Ishikawa (cell line): ENCODE results near the gene FAM118A.

Source experiments
- CEBPB ChIP-seq: IDR thresholded peaks from 2 replicates; pipeline ENCODE4 v1.6.1; 2012
- EGR1 ChIP-seq: IDR thresholded peaks from 2 replicates; pipeline ENCODE4 v1.6.1; 2012
- FOXM1 ChIP-seq: IDR thresholded peaks from 2 replicates; pipeline ENCODE4 v1.6.1; 2012; ENCODE audit warnings: low read depth, borderline replicate concordance
- MAX ChIP-seq: IDR thresholded peaks from 2 replicates; pipeline ENCODE4 v1.6.1; 2012
- RAD21 ChIP-seq: IDR thresholded peaks from 2 replicates; pipeline ENCODE4 v1.6.1; 2012; ENCODE audit warnings: low read depth
- TAF1 ChIP-seq: IDR thresholded peaks from 2 replicates; pipeline ENCODE4 v1.6.1; 2012; ENCODE audit warnings: low read depth, mild to moderate bottlenecking
- YY1 ChIP-seq: IDR thresholded peaks from 2 replicates; pipeline ENCODE4 v1.6.1; 2012; ENCODE audit warnings: low read depth

DNA sequence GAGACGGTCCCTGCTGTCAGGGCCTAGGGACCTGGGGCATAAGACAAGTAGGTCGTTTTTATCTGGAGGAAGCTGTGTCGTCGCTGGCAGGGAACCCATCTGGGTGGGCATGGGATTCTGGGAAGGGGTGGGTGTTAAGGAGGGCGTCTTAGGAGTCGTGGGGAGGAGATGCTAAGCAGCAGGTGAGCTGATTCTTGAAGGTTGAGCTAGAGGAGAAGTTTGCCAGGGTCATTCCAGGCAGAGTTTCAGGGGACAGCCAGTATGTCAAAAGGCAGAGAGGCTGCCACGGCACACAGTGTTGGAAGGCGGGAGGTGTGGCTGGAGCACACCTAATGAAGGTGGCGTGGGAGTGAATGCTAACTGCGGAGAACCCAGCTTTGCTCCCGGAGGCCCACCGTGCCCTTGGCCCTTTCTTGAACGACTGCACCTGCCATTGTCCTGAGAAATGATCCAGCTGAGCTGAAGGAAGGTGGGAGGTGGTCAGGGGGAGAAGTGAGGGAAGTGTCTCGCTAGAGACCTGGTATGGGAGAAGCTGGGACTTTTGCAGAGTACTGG lies 1.3 kb downstream of the FAM118A start:
- no peak for TF ChIP-seq FOXM1
- TF ChIP-seq TAF1, result no peak
- TF ChIP-seq MAX, result no peak
- no peak for TF ChIP-seq EGR1
- no peak for TF ChIP-seq CEBPB
- no peak for TF ChIP-seq YY1
- no peak for TF ChIP-seq RAD21
